Smooth muscle cell of the umbilical artery (primary cell): Measurements from ENCODE around the gene CD248. TPM values are rescaled to one million over a fixed set of nuclear protein-coding genes. Genes with fewer than 3 reads are reported as not detected.

Experiments
- total RNA-seq: library from RNA; depleted of rRNA; stranded (reverse); fragments of >200 nt; gene quantifications from 2 replicates; pipeline ENCODE4 v1.2.3, GENCODE V29; 2014

CD248 gene, protein sequence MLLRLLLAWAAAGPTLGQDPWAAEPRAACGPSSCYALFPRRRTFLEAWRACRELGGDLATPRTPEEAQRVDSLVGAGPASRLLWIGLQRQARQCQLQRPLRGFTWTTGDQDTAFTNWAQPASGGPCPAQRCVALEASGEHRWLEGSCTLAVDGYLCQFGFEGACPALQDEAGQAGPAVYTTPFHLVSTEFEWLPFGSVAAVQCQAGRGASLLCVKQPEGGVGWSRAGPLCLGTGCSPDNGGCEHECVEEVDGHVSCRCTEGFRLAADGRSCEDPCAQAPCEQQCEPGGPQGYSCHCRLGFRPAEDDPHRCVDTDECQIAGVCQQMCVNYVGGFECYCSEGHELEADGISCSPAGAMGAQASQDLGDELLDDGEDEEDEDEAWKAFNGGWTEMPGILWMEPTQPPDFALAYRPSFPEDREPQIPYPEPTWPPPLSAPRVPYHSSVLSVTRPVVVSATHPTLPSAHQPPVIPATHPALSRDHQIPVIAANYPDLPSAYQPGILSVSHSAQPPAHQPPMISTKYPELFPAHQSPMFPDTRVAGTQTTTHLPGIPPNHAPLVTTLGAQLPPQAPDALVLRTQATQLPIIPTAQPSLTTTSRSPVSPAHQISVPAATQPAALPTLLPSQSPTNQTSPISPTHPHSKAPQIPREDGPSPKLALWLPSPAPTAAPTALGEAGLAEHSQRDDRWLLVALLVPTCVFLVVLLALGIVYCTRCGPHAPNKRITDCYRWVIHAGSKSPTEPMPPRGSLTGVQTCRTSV
- 52.9 and 81.7 TPM in 2 replicates for total RNA-seq

DNA sequence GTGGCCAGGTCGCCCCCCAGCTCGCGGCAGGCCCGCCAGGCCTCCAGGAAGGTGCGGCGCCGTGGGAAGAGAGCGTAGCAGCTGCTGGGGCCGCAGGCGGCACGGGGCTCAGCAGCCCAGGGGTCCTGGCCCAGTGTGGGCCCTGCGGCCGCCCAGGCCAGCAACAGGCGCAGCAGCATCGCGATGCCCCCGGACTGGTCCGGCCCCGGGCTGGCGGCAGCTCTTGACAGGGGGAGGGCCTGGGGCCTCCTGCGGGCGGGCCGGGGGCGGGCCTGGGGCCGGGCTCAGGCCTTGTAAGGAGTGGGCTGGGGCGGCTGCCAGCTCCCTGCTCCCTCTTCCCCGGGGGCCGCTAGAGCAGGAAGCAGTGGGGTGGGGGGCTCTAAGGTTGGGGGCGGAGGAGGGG is at the start of gene CD248:
Gene CD248, minus strand, starts transcription at position 196 of the 403 bp plus-strand sequence. Its CDS starts 17 bp downstream, at position 179.

DNA sequence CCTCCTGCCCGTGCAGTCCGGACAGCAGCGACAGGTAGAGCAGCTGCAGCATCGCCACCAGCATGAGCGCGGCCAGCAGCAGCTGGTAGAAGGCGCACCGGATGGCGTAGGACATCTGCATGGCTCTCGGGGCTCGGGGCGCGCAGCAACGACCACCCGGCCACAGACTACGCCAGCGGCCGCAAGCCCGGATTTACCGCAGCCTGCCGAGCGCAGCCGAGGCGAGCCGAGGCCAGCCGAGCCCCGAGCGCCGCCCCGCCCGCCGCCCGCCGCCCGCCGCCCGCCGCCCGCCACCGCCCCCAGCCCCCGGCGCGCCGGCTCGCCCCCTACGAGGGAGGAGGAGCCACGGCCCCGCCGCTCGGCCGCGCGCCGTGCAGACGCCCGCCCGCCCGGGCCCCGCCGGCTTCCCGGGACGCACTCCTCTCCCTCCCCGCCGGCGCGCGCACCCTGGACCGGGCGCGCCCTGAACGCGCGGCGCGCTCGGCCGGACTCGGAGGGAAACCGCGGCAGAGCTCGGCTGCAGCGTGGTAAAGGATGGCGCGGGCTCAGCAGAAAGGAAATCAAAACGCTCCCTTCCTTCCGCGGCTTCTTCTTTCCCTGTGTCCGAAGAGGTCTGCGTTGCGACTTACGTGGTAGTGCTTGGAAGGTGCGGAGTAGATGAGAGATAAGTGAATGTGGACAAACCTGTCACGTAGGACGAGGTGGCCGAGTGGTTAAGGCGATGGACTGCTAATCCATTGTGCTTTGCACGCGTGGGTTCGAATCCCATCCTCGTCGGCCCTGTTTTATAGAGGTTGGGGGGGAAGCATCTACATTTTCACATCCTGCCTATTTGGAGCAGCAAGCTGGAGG is 30.8 kb upstream of the CD248 start, which contains the start of gene B4GAT1:
Gene B4GAT1, minus strand, starts transcription at position 205 of the 852 bp plus-strand sequence. Its CDS starts 84 bp downstream, at position 121.

DNA sequence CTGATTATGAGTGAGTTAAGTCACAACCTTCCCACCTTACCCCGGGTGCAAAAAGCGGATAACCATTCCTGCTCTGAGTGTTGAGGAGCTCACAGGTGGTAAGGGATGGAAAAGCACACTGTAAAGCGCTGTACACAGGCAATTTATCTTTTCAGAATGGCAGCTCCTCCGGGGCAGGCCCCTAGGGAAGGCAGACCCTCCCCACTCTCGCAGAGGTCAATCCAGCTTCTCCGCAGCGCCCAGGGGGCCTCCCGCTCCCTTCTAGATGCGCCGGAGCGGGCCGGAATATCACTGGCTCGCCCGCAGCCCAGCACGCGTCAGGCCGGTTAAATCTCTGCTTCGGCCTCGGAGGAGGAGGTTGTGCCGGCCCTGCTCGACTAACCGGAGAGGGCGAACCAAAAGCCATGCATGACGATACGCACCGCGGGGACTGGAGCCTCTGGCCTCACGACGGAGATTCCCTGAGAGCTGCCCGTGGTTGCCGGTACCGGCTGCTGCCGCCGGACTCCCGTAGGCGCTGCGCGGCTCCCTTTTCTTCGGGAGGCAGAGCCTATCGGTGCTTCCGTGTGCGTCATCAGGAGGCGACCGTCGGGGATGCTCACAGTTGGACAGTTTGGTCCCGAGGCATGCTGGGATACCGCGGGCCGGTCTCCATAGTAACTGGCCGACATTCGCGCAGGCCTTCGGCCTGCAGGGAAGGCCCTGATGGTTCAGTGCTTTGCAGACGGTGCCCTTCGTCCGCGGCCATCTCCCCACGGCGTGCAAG is 27.9 kb upstream of the CD248 start, which contains the start of gene BRMS1:
Gene BRMS1, minus strand, starts transcription at position 555 of the 766 bp plus-strand sequence. CDS start 2,870 bp downstream, outside the sequence.

DNA sequence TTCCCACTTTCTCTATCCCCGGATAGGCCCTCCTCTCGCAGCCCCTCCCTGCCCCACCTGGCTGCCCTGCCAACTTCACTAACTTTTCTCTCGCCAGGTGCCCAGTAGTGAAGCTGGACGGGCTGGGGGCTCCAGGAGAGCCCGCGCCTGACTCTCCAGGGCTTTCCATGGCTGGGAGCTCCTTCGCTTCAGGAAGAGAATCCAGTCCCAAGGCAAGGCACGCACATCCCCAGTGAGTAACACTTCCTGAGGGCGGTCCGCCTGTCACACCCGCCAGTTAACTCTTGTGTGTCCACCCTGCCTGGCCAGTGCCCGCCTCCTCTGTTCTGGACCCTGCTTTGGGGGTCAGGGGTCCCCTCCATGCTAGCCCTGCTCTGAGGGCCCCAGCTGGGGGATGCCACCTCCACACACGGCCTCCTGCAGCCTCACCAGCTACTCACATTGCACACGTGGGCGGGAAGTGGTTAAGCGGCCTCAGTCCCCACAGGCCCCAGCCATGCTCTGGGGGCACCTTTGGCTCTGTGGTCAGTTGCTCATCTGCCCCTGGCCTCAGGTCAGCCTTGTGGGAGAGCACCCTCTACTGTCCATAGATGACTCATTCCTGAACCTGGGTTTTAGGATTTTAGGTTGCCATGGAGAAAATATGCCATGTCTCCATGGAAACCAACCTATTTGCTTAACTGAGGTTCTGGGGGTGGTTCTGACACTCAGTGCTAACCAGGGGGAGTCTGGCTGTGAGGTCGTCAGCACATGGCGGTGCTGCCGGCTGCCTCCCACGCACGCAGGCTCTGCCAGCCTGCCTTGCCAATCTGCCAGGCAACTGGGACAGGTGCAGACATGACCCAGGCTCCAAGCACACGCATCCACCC is 19.6 kb upstream of the CD248 start, which contains the start of gene RIN1:
Gene RIN1, minus strand, starts transcription at position 201 of the 869 bp plus-strand sequence. Its CDS starts 32 bp downstream, at position 169.

DNA sequence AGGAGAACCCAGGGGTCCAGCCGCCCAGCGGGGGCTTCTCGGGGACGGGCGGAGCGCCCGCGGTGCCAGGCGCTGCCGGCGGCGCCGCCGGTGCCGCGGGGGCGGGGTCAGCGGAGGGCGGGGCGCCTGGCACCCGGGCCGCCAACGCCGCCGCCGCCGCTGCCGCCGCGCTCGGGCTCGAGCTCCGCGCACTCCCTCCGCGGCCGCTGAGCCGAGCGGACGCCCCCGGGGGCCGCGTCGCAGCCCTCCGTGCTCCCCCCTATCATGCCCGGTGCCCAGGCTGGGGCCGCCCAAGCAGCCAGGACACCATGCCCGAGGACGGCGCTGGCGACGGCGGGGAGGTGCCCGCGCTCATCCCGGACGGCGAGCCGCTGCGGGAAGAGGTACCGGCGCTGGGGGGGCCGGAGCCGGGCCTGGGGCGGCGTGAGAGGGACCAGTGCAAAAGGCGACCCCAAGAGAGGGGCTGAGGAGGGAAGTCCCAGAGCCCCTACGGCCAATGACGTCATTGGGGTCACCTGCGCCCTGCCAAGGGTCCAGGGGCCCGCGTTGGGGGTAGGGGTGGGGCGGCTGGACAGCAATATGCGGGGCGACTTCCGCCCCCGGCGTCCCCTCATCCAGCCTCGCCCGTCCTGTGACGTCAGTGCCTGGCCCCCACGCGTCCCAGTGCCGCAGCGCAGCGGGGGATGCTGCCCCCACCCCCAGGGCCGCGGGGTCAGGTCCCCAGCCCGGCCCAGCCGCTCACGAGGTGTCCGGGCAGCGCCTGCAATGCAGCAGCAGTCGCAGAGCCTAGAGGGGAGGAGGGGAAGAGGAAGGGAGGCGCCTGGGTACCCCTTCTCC is 24.9 kb downstream of the CD248 start, which contains the start of gene TMEM151A:
Gene TMEM151A, plus strand, starts transcription at position 189 of the 837 bp plus-strand sequence. Its CDS starts 120 bp downstream, at position 309.

DNA sequence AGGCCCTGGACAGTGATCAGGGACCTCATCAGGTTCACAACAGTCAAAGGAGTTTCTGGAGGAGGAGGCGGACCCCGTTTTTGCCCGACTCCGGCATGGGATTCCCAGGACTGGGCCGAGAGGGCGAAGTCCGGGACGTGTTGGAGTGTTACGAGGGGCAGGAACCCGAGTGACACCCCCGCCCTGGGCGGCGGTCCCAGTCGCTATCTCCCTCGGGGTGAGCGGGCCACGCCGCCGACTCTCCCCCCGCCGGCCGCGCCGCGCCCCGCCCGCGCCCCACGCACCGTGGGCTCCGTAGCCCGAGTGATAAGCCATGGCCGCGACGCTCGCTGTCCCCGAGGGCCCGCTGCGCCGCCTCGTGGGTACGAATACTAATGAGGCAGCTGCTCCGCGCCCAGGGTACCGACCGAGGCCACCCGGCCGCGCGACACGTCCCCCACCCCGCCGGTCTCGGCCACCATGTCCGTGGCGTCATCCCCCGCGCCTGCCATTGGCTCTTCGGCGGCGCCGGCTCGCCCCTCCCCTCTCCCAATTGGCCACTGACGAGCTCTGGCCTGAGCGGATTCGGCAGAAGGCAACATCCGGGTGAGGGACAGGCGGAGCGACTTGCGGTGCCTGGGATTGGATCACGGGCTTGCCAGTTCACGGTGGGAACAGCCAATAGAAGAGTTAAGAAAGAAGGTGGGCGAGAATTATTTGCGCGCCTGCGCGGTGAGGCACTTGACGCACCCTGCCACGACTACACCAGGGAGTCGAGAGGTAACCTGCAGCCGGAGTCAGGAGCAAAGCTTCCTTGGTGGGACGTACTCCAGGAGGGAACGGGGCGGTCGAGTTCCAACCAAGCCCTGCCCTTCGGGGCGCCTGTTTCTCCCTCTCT is 27.9 kb downstream of the CD248 start, which contains the start of gene YIF1A:
Gene YIF1A, minus strand, starts transcription at position 473 of the 877 bp plus-strand sequence. Its CDS starts 158 bp downstream, at position 315.

DNA sequence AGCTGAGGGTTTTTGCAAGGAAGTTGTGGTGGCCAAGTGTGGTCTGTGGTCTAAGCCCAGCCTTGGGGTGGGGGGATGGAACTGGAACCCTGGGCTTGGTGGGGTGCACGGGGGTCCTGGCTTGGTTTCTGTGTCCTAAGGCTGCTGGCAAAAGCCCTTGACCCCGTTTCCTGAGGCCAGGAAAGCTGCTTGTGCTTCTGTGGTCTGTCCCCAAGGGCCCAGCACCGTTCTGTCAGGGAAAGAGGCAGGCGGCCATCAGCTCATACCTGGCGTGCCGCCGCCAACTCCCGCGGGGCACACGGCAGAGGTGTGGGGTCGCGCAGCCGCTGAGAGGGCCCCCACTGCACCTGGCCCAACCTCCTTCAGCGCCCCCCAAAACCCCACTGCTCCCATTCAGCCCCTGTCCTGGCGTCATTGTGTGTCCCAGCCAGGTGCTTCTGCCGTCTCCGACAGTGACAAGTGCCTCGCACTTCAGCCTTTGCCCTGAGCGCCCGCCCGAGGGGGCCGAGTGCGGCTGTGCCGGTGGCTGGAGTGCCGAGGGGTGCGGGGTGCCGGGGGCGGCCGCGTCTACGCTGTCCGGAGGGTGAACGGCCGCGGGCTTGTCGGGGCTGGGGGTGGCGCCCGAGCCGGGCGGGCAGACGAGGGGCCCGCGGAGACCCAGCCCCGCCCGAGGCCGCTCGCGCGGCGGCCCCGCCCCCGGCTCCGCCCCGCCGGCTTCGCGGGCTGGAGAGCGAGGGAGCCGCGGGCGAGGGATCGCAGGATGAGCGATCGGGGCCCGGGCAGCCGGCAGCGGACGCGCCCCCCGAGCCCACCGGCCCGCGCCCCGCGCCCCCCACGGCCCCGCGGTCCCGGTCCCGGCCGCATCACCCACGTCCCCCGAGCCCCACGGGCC is 39.1 kb downstream of the CD248 start, which contains the start of gene CNIH2:
Gene CNIH2, plus strand, starts transcription at position 705 of the 892 bp plus-strand sequence. CDS start 282 bp downstream, outside the sequence.

DNA sequence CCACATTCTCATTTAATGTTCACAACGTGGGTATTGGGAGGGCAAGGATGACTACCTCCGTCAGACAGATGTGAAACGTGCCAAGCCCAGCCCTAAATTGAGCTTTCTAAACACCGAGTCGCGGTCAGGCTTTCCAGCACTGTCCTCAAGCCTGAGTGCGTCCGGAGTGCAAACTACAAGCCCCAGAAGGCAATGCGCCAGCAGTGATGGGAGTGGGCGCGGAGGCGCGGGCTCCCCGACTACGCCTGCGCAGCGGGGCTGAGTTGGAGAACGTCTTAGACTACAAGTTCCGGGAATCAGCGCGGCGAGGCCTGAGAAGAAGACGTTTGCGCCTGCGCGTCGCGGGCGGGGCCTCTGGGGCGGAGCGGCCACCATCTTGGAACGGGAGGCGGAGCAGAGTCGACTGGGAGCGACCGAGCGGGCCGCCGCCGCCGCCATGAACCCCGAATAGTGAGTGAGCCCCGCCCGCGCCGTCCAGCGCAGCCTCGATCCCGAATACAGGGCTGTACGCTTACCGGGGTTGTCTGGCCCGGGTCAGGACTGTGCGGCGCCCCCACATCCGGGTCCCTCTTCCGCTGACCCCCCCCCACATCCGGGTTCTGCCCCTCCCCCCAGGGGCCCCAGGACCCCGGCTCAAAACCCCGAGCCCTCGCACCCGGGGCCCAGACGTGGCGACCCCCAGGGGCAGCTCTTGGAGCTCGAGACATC is 48.4 kb downstream of the CD248 start, which contains the start of gene RAB1B:
Gene RAB1B, plus strand, starts transcription at position 396 of the 708 bp plus-strand sequence. Its CDS starts 41 bp downstream, at position 437.

Other genes with a start within 250 kb of the CD248 start
- gene PACS1, start 246.8 kb downstream of the CD248 start, total RNA-seq: 77.5 and 125 TPM in 2 replicates
- gene KLC2, start 59.3 kb downstream of the CD248 start, total RNA-seq: 24.3 and 41.8 TPM in 2 replicates
- gene RAB1B, start 48.4 kb downstream of the CD248 start, total RNA-seq: 60.3 and 122 TPM in 2 replicates
- gene CNIH2, start 38.9 kb downstream of the CD248 start, total RNA-seq: 0.37 TPM in 1 of 2 replicates, not detected in the other
- gene YIF1A, start 27.9 kb downstream of the CD248 start, total RNA-seq: 152 and 209 TPM in 2 replicates
- gene TMEM151A, start 25.1 kb downstream of the CD248 start, total RNA-seq: under 0.01 and 0.42 TPM in 2 replicates
- 8.3 and 19.2 TPM in 2 replicates for gene RIN1, start 19.4 kb upstream of the CD248 start, total RNA-seq
- 35.9 and 38.6 TPM in 2 replicates for gene BRMS1, start 28.1 kb upstream of the CD248 start, total RNA-seq
- 44.0 and 95.6 TPM in 2 replicates for gene B4GAT1, start 30.6 kb upstream of the CD248 start, total RNA-seq
- 0.30 and 0.97 TPM in 2 replicates for gene SLC29A2, start 54.7 kb upstream of the CD248 start, total RNA-seq
- gene NPAS4, start 104.0 kb upstream of the CD248 start, total RNA-seq: not detected in 2 replicates
- 24.6 and 34.3 TPM in 2 replicates for gene MRPL11, start 121.8 kb upstream of the CD248 start, total RNA-seq
- 8.6 and 13.4 TPM in 2 replicates for gene PELI3, start 149.9 kb upstream of the CD248 start, total RNA-seq
- 43.1 and 63.9 TPM in 2 replicates for gene DPP3, start 163.4 kb upstream of the CD248 start, total RNA-seq
- gene BBS1, start 193.6 kb upstream of the CD248 start, total RNA-seq: 34.4 and 38.2 TPM in 2 replicates
- gene ZDHHC24, start 229.0 kb upstream of the CD248 start, total RNA-seq: 15.7 and 16.1 TPM in 2 replicates
- under 0.01 and 0.09 TPM in 2 replicates for gene ACTN3, start 229.9 kb upstream of the CD248 start, total RNA-seq